Neuronal stem cell (in vitro differentiated cells): ENCODE data around the gene PCDHGB3.
A peak's percentile ranks its signal among the peaks of the same experiment; 100 is the strongest.

Source experiments
- DNase-seq: peaks from one replicate; pipeline ENCODE4 v3.0.0-alpha.2; 2013; ENCODE audit warnings: low spot score
- H2AFZ ChIP-seq: one replicate; pipeline ENCODE4 v1.6.1; 2013; ENCODE audit warnings: mild to moderate bottlenecking, low read length, inconsistent platforms
- H2AK5ac ChIP-seq: 2 replicates; pipeline ENCODE4 v1.6.1; 2013; ENCODE audit warnings: low read depth, mild to moderate bottlenecking, inconsistent platforms, low read length, moderate library complexity, mixed read lengths
- H2BK120ac ChIP-seq: 2 replicates; pipeline ENCODE4 v1.6.1; 2013; ENCODE audit warnings: low read depth, mild to moderate bottlenecking, inconsistent platforms, low read length, moderate library complexity, mixed read lengths
- H2BK12ac ChIP-seq: one replicate; pipeline ENCODE4 v1.6.1; 2013; ENCODE audit warnings: low read length, inconsistent platforms
- H2BK15ac ChIP-seq: 2 replicates; pipeline ENCODE4 v1.6.1; 2013; ENCODE audit warnings: mild to moderate bottlenecking, low read length, inconsistent platforms, mixed read lengths
- H2BK5ac ChIP-seq: one replicate; pipeline ENCODE4 v1.6.1; 2013; ENCODE audit warnings: inconsistent platforms, mild to moderate bottlenecking, low read length, moderate library complexity
- H3K14ac ChIP-seq: one replicate; pipeline ENCODE4 v1.6.1; 2013; ENCODE audit warnings: low read length, inconsistent platforms
- H3K18ac ChIP-seq: 2 replicates; pipeline ENCODE4 v1.6.1; 2013; ENCODE audit warnings: low read length, inconsistent platforms
- H3K23ac ChIP-seq: 2 replicates; pipeline ENCODE4 v1.6.1; 2013; ENCODE audit warnings: low read depth, mild to moderate bottlenecking, mixed read lengths, low read length, inconsistent platforms; ENCODE audit not compliant: poor library complexity
- H3K27ac ChIP-seq: replicated peaks from 3 replicates; pipeline ENCODE4 v1.5.1; 2013; ENCODE audit warnings: low read length, inconsistent platforms
- H3K27me3 ChIP-seq, 3 experiments: 2 replicates each; pipeline ENCODE4 v1.6.1; 2013; ENCODE audit warnings: low read length in 3 of 3, mild to moderate bottlenecking in 2 of 3, inconsistent platforms in 1 of 3, low read depth in 1 of 3, mixed read lengths in 1 of 3, moderate library complexity in 1 of 3; ENCODE audit not compliant: control insufficient read depth in 3 of 3, insufficient read depth in 3 of 3
- H3K36me3 ChIP-seq, 2 donors: replicated peaks in 1 of 2; 2 replicates each; pipeline ENCODE4 v1.6.1; 2013; ENCODE audit warnings: low read length in 2 of 2; ENCODE audit not compliant: control insufficient read depth in 2 of 2, insufficient read depth in 2 of 2
- H3K4ac ChIP-seq: 2 replicates; pipeline ENCODE4 v1.6.1; 2013; ENCODE audit warnings: inconsistent platforms, mild to moderate bottlenecking, low read length, moderate library complexity
- H3K4me1 ChIP-seq, 2 donors: 1 replicate in 1 of 2; 2 replicates in 1 of 2; pipeline ENCODE4 v1.6.1; 2013; ENCODE audit warnings: low read length in 2 of 2, low read depth in 1 of 2; ENCODE audit not compliant: control insufficient read depth in 2 of 2, insufficient read depth in 1 of 2
- H3K4me2 ChIP-seq: one replicate; pipeline ENCODE4 v1.6.1; 2013; ENCODE audit warnings: mild to moderate bottlenecking, low read length, inconsistent platforms; ENCODE audit not compliant: insufficient read depth, poor library complexity, severe bottlenecking
- H3K4me3 ChIP-seq, 2 donors: 2 replicates each; pipeline ENCODE4 v1.5.1; 2013; ENCODE audit warnings: low read length in 2 of 2, mild to moderate bottlenecking in 2 of 2, inconsistent platforms in 1 of 2, moderate library complexity in 1 of 2
- H3K79me1 ChIP-seq: one replicate; pipeline ENCODE4 v1.6.1; 2013; ENCODE audit warnings: low read depth, mild to moderate bottlenecking, inconsistent platforms, low read length, moderate library complexity
- H3K9ac ChIP-seq: one replicate; pipeline ENCODE4 v1.6.1; 2013; ENCODE audit warnings: mild to moderate bottlenecking, low read depth, low read length, inconsistent platforms; ENCODE audit not compliant: poor library complexity
- H3K9me3 ChIP-seq, 2 donors: replicated peaks in 1 of 2; 2 replicates each; pipeline versions ENCODE3 to v1.6.1; 2013; ENCODE audit warnings: low read length in 2 of 2, mild to moderate bottlenecking in 2 of 2, inconsistent platforms in 1 of 2, low read depth in 1 of 2, mixed read lengths in 1 of 2, moderate library complexity in 1 of 2; ENCODE audit not compliant: control insufficient read depth in 2 of 2, insufficient read depth in 1 of 2
- H4K8ac ChIP-seq: one replicate; pipeline ENCODE4 v1.6.1; 2013; ENCODE audit warnings: low read depth, mild to moderate bottlenecking, inconsistent platforms, low read length, moderate library complexity
- H4K91ac ChIP-seq: one replicate; pipeline ENCODE4 v1.6.1; 2013; ENCODE audit warnings: low read length, low read depth, mild to moderate bottlenecking, inconsistent platforms; ENCODE audit not compliant: poor library complexity
- WGBS, 2 donors: extraction: QIAGEN DNeasy Blood & Tissue Kit; methylation state at CpG; one replicate each; pipeline ENCODE4 v1.1.7; 2013; ENCODE audit warnings: missing lambda C conversion rate in 2 of 2, mixed read lengths in 1 of 2; ENCODE audit not compliant: insufficient read length in 2 of 2, insufficient replicate concordance in 1 of 2; ENCODE audit errors: extremely low coverage in 2 of 2; 5-methylcytosine and 5-hydroxymethylcytosine counted together

PCDHGB3 gene

GRCh38 chr5:141419074-141419880 is 49.2 kb downstream of the PCDHGB3 start:
- H3K27me3 ChIP-seq = no peaks in the 10 kb centered on the region
- no peak overlapping the region for H2BK15ac ChIP-seq
- no peak overlapping the region for H3K9ac ChIP-seq
- H3K4me2 ChIP-seq = no peak overlapping the region
- peaks cover 57 to 97% of the 10 kb centered on the region in 2 donors for H3K9me3 ChIP-seq
- no peaks in the 10 kb centered on the region for H3K4me1 ChIP-seq
- H3K4me3 ChIP-seq = peak overlapping the region in 1 of 2 donors; percentile 57
- peak overlapping the region; percentile 85 for H3K23ac ChIP-seq
- no peak overlapping the region for H2AFZ ChIP-seq
- peaks cover 10% of the 10 kb centered on the region for H3K79me1 ChIP-seq
- DNase-seq = no peak
- peaks cover 43 to 67% of the 10 kb centered on the region in 2 donors for H3K36me3 ChIP-seq
- no peak overlapping the region for H3K27ac ChIP-seq
- WGBS, 2 donors = no CpG with 5 or more reads among the region's 74 CpGs
- H4K91ac ChIP-seq = no peak overlapping the region
- no peak overlapping the region for H2BK5ac ChIP-seq
- H2BK12ac ChIP-seq = peak overlapping the region; percentile 73
- H3K4ac ChIP-seq = peak overlapping the region; percentile 37
- H2BK120ac ChIP-seq = no peak overlapping the region
- peak overlapping the region; percentile 38 for H3K18ac ChIP-seq
- peak overlapping the region; percentile 92 for H4K8ac ChIP-seq
- peak overlapping the region; percentile 71 for H3K14ac ChIP-seq
- H2AK5ac ChIP-seq = peak overlapping the region; percentile 56

GRCh38 chr5:141420855-141421488 is 50.9 kb downstream of the PCDHGB3 start, which contains the start of gene PCDHGA11:
TSS of gene PCDHGA11 (plus strand) at chr5:141421051. CDS start at chr5:141421228, 177 bp downstream.
- no peak within 1 kb of the TSS for H3K4me2 ChIP-seq
- H2BK5ac ChIP-seq = no peak within 1 kb of the TSS
- H3K23ac ChIP-seq = no peak within 1 kb of the TSS
- no peak within 1 kb of the TSS for H2BK120ac ChIP-seq
- no peak within 1 kb of the TSS for H4K8ac ChIP-seq
- no peaks in the 10 kb centered on the region for H3K27me3 ChIP-seq
- DNase-seq = no peak
- no peak within 1 kb of the TSS for H2BK15ac ChIP-seq
- no peak within 1 kb of the TSS for H2BK12ac ChIP-seq
- H3K4me1 ChIP-seq = no peaks in the 10 kb centered on the region
- H3K9ac ChIP-seq = no peak within 1 kb of the TSS
- peaks cover 38 to 75% of the 10 kb centered on the region in 2 donors for H3K36me3 ChIP-seq
- H3K4me3 ChIP-seq = peak within 1 kb of the TSS in 1 of 2 donors; percentile 56
- no peak within 1 kb of the TSS for H2AFZ ChIP-seq
- H2AK5ac ChIP-seq = no peak within 1 kb of the TSS
- no CpG with 5 or more reads among the region's 42 CpGs for WGBS, 2 donors
- H3K18ac ChIP-seq = no peak within 1 kb of the TSS
- H3K79me1 ChIP-seq = peaks cover 10% of the 10 kb centered on the region
- H3K9me3 ChIP-seq = peaks cover 50 to 99% of the 10 kb centered on the region in 2 donors
- no peak within 1 kb of the TSS for H4K91ac ChIP-seq
- H3K14ac ChIP-seq = no peak within 1 kb of the TSS
- no peak within 1 kb of the TSS for H3K4ac ChIP-seq
- no peak within 1 kb of the TSS for H3K27ac ChIP-seq

GRCh38 chr5:141421489-141421855 is 51.4 kb downstream of the PCDHGB3 start:
- Histone ChIP-seq H2BK120ac (no peak overlapping the region), H3K36me3 (peaks cover 41 to 76% of the 10 kb centered on the region in 2 donors), H4K91ac (no peak overlapping the region), H3K4me1 (no peaks in the 10 kb centered on the region), H2BK15ac (no peak overlapping the region), H3K23ac (no peak overlapping the region), H3K27me3 (no peaks in the 10 kb centered on the region), H3K4me2 (no peak overlapping the region), H3K4me3 (no peak overlapping the region), H2BK5ac (no peak overlapping the region), H4K8ac (no peak overlapping the region), H3K27ac (no peak overlapping the region), H3K9ac (no peak overlapping the region), H2AK5ac (no peak overlapping the region), H2BK12ac (no peak overlapping the region), H3K79me1 (peaks cover 10% of the 10 kb centered on the region), H3K9me3 (peaks cover 55 to 99% of the 10 kb centered on the region in 2 donors), H3K18ac (no peak overlapping the region), H3K4ac (no peak overlapping the region), H2AFZ (no peak overlapping the region), H3K14ac (no peak overlapping the region)
- WGBS, 2 donors = no CpG with 5 or more reads among the region's 13 CpGs
- no peak for DNase-seq
